RPMI8226 (cell line): Measurements from ENCODE around the gene EXO5.
"Not testable (repeated sequence)": the region's sequence is repeated elsewhere in the genome, so short reads cannot be mapped to it uniquely, and the experiment has no call there.

Source experiments
- DNase-seq: peaks from one replicate; pipeline ENCODE4 v3.0.0-alpha.2; 2015

The EXO5 gene, protein sequence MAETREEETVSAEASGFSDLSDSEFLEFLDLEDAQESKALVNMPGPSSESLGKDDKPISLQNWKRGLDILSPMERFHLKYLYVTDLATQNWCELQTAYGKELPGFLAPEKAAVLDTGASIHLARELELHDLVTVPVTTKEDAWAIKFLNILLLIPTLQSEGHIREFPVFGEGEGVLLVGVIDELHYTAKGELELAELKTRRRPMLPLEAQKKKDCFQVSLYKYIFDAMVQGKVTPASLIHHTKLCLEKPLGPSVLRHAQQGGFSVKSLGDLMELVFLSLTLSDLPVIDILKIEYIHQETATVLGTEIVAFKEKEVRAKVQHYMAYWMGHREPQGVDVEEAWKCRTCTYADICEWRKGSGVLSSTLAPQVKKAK

GRCh38 chr1:40508375-40509341 is at the start of gene EXO5:
EXO5 (plus strand) TSS chr1:40508767; CDS start chr1:40514545, 5,778 bp downstream.
- peak; percentile 90 for DNase-seq

GRCh38 chr1:40462956-40463590 is 45.5 kb upstream of the EXO5 start:
- no peak for DNase-seq

- no peak for DNase-seq
Observed at GRCh38 chr1:40469327-40469726, 39.2 kb upstream of the EXO5 start.

DNA sequence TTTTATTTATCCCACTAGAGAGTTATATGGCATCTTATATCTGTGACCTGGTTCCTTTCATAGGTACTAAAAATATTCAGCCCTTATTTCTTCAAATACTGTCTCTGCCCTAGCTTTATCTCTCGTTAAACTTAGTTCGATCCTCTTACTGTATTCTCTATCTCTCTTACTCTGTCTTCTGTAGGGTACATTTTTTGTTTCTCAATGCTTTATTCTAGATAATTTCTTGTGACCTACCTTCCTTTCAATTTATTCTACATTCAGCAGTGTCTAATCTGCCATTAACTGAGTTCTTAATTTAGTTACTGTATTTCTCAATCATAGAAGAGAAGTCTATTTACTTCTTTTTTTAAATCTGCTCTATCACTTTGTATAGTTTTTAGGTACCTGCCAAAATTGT is 33.3 kb upstream of the EXO5 start:
- DNase-seq, result no peak

GRCh38 chr1:40476924-40477677 is 31.5 kb upstream of the EXO5 start, which contains the start of gene ZFP69:
ZFP69 (plus strand) TSS chr1:40477290; CDS start chr1:40479362, 2,072 bp downstream.
- peak; percentile 90 for DNase-seq

DNA sequence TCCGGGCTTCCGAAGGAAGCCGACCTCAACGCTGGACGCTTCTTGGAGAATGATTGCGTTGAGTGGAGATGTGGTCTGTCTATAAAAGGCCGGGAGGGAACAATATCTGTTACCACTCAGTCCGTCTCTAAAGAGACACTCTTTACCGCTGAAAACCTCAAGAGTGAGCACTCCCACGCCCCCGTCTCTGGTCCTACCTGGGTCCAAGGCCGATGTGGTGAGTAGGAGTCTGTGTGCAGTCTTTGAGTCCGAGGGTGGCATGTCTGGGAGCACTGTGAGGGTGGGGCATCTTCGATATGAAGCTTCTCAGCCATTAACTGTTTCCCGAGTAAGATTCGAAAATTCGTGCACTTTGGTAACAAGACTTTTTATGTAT is 30.9 kb upstream of the EXO5 start:
- DNase-seq, result peak; percentile 24

- no peak for DNase-seq
Observed at GRCh38 chr1:40478276-40478675, 30.3 kb upstream of the EXO5 start.

GRCh38 chr1:40479156-40479555 is 29.4 kb upstream of the EXO5 start:
- DNase-seq, result no peak

DNA sequence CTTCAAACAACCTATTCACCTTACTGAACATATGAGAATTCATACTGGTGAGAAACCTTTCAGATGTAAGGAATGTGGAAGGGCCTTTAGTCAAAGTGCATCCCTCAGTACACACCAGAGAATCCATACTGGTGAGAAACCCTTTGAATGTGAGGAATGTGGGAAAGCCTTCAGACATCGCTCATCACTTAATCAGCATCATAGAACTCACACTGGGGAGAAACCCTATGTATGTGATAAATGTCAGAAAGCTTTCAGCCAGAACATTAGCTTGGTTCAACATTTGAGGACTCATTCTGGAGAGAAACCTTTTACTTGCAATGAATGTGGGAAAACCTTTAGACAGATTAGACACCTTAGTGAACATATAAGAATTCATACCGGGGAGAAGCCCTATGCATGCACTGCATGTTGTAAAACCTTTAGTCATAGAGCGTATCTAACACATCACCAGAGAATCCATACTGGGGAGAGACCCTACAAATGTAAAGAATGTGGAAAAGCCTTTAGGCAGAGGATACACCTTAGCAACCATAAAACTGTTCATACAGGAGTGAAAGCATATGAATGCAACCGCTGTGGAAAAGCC is 13.2 kb upstream of the EXO5 start:
- DNase-seq, result no peak

DNA sequence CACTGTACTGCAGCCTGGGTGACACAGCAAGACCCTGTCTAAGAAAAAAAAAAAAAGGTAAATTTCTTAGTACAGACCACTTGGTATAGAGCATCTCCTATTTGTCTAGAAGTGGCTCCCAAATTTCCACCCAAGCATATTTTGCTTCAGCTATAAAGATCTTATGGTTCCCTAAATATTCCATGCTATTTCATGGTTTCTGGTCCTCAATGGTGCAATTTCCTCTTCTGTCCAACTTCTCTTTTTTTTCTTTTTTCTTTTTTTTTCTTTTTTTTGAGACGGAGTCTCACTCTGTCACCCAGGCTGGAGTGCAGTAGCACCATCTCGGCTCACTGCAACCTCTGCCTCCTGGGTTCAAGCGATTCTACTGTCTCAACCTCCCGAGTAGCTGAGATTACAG is 5.9 kb upstream of the EXO5 start:
- not testable (repeated sequence) for DNase-seq

GRCh38 chr1:40507973-40508372 is 594 bp upstream of the EXO5 start:
- no peak for DNase-seq

DNA sequence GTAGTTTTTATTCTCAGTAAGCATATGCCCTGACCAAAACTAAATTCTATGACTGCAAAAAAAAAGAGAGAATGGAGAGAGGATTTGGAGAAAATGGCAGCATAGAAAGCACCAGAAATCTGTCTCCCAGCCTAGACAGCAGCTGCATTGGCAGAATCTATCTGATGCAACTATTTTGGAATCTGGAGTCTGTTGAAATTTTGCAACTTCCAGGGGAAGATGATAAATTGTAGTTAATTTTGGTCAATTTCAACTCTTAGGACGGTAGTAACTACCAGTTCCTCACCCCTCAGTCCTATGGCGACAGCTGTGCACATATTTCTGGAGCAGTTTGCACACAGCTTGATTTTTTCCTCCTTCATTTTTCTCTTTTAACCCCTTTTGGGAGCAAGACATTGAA is 10.9 kb downstream of the EXO5 start:
- DNase-seq, result no peak

GRCh38 chr1:40530735-40531380 is 22.3 kb downstream of the EXO5 start:
- DNase-seq, result no peak

GRCh38 chr1:40531381-40532061 is 23.0 kb downstream of the EXO5 start, which contains the start of gene ZNF684:
ZNF684 (plus strand) TSS chr1:40531637; CDS start chr1:40533167, 1,530 bp downstream.
- DNase-seq, result peak; percentile 97

- no peak for DNase-seq
Observed at GRCh38 chr1:40532062-40532389, 23.5 kb downstream of the EXO5 start.

GRCh38 chr1:40532844-40533424 is 24.4 kb downstream of the EXO5 start:
- peak; percentile 74 for DNase-seq

DNA sequence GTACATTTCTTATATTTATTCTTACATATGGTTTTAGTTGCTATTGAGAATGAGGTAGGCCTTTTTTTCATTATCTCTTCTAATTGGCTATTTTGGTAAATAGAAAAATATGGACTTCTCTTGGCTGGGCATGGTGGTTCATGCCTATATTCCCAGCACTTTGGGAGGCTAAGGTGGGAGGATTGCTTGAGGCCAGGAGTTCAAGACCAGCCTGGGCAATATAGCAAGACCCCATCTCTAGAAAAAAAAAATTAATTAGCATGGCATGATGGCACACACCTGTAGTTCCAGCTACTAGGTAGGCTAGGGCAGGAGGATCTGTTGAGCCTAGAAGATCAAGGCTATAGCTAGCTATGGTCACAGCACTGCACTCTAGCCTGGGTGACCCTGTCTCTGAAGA is 26.0 kb downstream of the EXO5 start:
- no peak for DNase-seq

- DNase-seq, result no peak
Observed at GRCh38 chr1:40535732-40536131, 27.2 kb downstream of the EXO5 start.

DNA sequence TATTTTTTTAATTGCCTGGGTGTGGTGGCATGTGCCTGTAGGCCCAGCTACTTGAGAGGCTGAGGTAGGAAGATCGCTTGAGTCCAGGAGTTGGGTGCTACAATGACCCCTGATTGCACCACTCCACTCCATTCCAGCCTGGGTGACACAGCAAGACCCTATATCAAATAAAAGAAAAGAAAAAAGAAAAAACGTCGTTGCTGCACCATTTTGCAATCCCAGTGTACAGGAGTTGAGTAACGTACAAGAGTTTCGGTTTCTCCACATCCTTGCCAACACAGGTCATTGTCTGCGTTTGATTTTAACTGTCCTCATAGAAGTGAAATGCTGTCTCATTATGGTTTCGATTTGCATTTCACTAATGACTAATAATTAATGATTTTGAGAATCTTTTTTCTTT is 30.8 kb downstream of the EXO5 start:
- peak; percentile 22 for DNase-seq

DNA sequence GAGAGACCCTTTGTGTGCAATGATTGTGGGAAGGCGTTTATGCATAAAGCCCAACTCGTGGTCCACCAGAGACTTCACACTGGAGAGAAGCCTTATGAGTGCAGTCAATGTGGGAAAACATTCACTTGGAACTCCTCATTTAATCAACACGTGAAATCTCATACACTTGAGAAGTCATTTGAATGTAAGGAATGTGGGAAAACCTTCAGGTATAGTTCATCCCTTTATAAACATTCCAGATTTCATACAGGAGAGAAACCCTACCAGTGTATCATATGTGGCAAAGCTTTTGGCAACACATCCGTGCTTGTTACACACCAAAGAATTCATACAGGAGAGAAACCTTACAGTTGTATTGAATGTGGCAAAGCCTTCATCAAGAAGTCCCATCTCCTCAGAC is 38.4 kb downstream of the EXO5 start:
- no peak for DNase-seq

GRCh38 chr1:40553017-40553416 is 44.5 kb downstream of the EXO5 start:
- no peak for DNase-seq
